ENCODE results near the gene ZMYM1.
"Not testable (repeated sequence)": the region's sequence is repeated elsewhere in the genome, so short reads cannot be mapped to it uniquely, and the experiment has no call there.

The ZMYM1 gene

GRCh38 chr1:35080171-35080854 is 1.1 kb downstream of the ZMYM1 start:
- DNase-seq, result no peak

GRCh38 chr1:35085421-35085820 is 6.2 kb downstream of the ZMYM1 start:
- no peak for DNase-seq

DNA sequence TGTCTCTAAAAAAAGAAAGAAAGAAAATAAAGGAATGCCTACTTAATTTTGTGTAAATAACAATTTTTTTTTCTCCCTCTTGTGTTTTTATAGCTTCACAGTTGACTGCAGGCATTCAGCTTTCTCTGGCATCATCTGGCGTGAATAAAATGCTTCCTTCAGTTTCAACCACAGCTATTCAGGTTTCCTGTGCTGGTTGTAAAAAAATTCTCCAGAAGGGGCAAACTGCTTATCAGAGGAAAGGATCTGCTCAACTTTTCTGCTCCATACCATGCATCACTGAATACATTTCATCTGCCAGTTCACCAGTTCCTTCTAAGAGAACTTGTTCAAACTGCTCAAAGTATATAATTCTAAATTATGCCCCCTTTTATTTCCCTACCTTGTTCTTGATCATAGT is 18.0 kb downstream of the ZMYM1 start:
- no peak for DNase-seq

DNA sequence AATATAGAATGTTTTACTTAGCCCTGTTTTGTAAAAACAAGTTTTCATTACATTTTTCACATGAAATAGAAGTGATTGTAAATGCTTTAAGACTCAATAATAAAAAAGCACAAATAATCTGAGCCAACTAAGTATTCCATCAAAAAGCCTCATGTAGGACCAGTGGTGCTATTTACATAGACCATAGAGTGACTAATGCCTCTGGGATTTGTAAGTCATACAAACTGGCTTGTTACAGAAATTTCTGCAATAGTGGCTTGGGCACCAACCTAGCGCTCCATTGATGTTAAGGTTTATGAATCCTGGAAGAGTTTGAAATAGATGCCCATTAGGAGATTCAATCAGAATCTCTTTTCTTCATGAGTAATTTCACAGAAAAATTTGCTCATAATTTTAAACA is 31.9 kb downstream of the ZMYM1 start:
- DNase-seq, result no peak

DNA sequence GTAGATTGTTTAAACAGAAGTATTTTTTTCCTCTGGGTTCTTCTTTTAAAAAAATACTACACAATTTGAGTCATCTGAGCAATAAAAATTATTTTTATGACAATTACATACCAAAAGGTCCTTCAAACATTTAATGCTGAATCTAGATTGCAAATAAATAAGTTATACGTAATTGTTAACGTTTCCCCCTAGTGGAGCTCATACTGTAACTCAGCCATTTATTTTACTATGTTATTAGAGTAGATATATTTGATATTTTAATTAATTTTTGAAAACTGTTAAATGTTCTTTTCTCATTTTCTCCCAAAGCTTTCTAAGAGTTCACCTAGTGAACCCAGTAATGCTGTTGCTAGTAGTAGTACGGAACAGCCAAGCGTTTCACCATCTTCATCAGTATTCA is 33.5 kb downstream of the ZMYM1 start:
- DNase-seq, result no peak

- no peak for DNase-seq
Observed at GRCh38 chr1:35115459-35116383, 36.5 kb downstream of the ZMYM1 start.

- DNase-seq, result no peak
Observed at GRCh38 chr1:35120458-35121133, 41.4 kb downstream of the ZMYM1 start.

- DNase-seq, result no peak
Observed at GRCh38 chr1:35122311-35122710, 43.1 kb downstream of the ZMYM1 start.

- DNase-seq, result no peak
Observed at GRCh38 chr1:35126546-35126945, 47.4 kb downstream of the ZMYM1 start.

GRCh38 chr1:35129080-35129479 is 49.9 kb downstream of the ZMYM1 start:
- no peak for DNase-seq

- DNase-seq, result no peak
Observed at GRCh38 chr1:35136780-35137179, 57.6 kb downstream of the ZMYM1 start.

GRCh38 chr1:35137590-35137989 is 58.4 kb downstream of the ZMYM1 start:
- not testable (repeated sequence) for DNase-seq

DNA sequence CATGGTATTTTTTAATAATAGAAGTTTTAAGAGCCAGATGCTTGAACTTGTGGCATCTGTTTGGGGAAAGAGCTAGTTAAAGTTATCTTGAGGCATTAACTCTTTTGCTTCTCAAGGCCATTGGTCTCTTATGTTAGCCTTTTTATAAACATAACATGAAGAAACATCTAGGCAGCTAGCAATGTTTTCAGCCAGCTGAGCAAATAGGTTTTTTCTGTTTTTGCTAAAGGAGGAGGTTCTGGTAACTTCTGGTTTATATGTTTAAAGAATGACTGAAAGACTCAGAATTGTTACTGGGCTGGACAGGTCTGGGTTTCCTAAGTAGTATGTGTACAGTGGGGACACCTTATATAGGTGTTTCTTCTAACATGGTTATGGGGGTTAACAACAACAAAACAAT is 63.1 kb downstream of the ZMYM1 start:
- not testable (repeated sequence) for DNase-seq

DNA sequence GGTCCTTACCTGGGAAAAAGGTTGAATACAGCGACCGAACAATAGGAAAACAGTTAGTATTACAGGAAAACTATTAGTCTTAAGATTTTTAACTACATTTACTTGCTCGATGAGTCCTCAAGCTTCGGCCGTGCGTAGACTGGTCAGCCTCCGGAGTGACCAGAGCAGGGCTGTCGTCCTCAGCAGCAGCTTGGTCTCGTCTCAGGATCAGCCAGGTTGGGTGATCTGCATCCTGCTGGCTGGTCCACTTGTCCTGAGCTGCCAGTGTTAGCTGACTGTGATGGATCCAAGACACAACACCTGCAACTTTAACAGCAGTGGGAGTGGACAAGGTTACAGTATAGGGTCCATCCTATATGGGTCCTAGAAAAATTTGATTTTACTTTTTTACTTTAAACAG is 63.5 kb downstream of the ZMYM1 start:
- not testable (repeated sequence) for DNase-seq

- DNase-seq, result no peak
Observed at GRCh38 chr1:35143737-35144508, 64.7 kb downstream of the ZMYM1 start.

- DNase-seq, result not testable (repeated sequence)
Observed at GRCh38 chr1:35145892-35146549, 66.8 kb downstream of the ZMYM1 start.

- no peak for DNase-seq
Observed at GRCh38 chr1:35151220-35151619, 72.0 kb downstream of the ZMYM1 start.

DNA sequence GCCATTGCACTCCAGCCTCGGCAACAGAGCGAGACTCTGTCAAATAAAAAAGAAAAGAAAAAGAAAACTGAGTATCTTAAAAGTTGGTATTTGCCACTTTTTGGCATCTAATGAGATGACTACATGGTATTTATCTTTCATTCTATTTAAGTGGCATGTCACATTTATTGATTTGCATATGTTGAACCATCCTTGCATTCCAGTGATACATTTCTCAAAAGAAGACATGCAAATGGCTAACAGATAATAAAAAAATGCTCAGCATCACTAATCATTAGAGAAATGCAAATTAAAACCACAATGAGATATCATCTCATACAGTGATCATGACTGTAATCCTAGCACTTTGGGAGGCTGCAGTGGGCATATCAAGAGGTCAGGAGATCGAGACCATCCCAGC is 85.7 kb downstream of the ZMYM1 start:
- no peak for DNase-seq

Data from NCI-H446 treated with DMSO at 0.1 percent for 48 hours (cell line).